MCF 10A (cell line): ENCODE results near the gene SMIM10L2A. TPM values are rescaled to one million over a fixed set of nuclear protein-coding genes. Genes with fewer than 3 reads are reported as not detected.

Experiments used
- BruUV-seq: library from RNA; stranded (reverse); fragments of 400-500 nt; replicated peaks from 2 replicates; lab custom pipeline; 2021; lab: Mats Ljungman, UMichigan
- CTCF ChIA-PET: fragments of 300-600 bp; sonication (Branson Sonifier 250); formaldehyde crosslinking; extraction: SDS; loops from one replicate; lab custom pipeline; 2021; ENCODE audit warnings: antibody characterized with exemption, inconsistent platforms; lab: Yijun Ruan, JAX
- POLR2A ChIA-PET: fragments of 300-600, 350-650 bp; sonication (Branson Sonifier 250); formaldehyde crosslinking; extraction: SDS; loops from one replicate; lab custom pipeline; 2020; ENCODE audit warnings: antibody characterized with exemption, inconsistent platforms; lab: Yijun Ruan, JAX
- DNase-seq: peaks from one replicate; pipeline ENCODE4 v3.0.0-alpha.2; 2018; ENCODE audit not compliant: unreplicated experiment
- H3K27ac Mint-ChIP-seq: one replicate; pipeline ENCODE4 v1.8.0; 2022; ENCODE audit warnings: mild to moderate bottlenecking, low read depth, mixed read lengths; ENCODE audit not compliant: unreplicated experiment
- H3K27me3 Mint-ChIP-seq: one replicate; pipeline ENCODE4 v1.8.0; 2022; ENCODE audit warnings: mixed read lengths; ENCODE audit not compliant: insufficient read depth, unreplicated experiment
- H3K36me3 Mint-ChIP-seq: one replicate; pipeline ENCODE4 v1.8.0; 2022; ENCODE audit warnings: mild to moderate bottlenecking, moderate library complexity, mixed read lengths; ENCODE audit not compliant: insufficient read depth, unreplicated experiment
- H3K4me1 Mint-ChIP-seq: one replicate; pipeline ENCODE4 v1.8.0; 2022; ENCODE audit warnings: mixed read lengths; ENCODE audit not compliant: insufficient read depth, unreplicated experiment
- H3K4me3 Mint-ChIP-seq: one replicate; pipeline ENCODE4 v1.8.0; 2022; ENCODE audit warnings: mild to moderate bottlenecking, moderate library complexity, mixed read lengths; ENCODE audit not compliant: unreplicated experiment
- H3K9me3 Mint-ChIP-seq: one replicate; pipeline ENCODE4 v1.8.0; 2022; ENCODE audit warnings: mixed read lengths; ENCODE audit not compliant: unreplicated experiment
- intact Hi-C: fragments of 100-400 bp; cut with micrococcal nuclease; formaldehyde crosslinking; loops from 2 replicates; pipeline ENCODE4 v1.14.1; 2022
- total RNA-seq: library from RNA; stranded (reverse); gene quantifications from 2 replicates; pipeline ENCODE4 v1.2.3, GENCODE V29; 2022
- TF ChIP-seq, protein P1 (sequence below): fragments of 200-600 bp; IDR thresholded peaks from one replicate; pipeline ENCODE4 v1.8.0; 2022; ENCODE audit warnings: antibody characterized with exemption, mild to moderate bottlenecking; ENCODE audit not compliant: unreplicated experiment

The SMIM10L2A gene
- total RNA-seq, 1 experiment from 2014 or later: 0.16 TPM

DNA sequence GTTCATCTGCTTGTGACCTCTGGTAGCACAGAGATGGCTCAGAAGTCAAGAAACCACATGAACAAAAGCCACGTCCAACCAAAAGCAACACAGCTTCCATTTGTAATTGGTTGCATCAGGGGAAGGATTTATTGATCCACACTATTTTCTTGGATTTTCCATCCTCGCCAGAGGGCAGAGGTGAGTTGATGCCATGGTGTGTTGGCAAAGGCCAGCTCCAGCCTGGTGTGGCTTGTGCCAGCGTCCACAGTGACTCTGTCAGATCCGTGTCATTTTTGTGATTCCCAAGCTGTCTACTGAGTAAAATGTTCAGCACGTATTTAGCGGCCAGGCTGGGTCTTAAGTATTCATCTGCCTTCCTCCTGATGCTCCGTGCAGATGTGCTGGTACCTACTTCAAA is 30.0 kb upstream of the SMIM10L2A start:
- peaks cover 13% of the 10 kb centered on the region for H3K4me1 Mint-ChIP-seq
- TF ChIP-seq, protein P1, sequence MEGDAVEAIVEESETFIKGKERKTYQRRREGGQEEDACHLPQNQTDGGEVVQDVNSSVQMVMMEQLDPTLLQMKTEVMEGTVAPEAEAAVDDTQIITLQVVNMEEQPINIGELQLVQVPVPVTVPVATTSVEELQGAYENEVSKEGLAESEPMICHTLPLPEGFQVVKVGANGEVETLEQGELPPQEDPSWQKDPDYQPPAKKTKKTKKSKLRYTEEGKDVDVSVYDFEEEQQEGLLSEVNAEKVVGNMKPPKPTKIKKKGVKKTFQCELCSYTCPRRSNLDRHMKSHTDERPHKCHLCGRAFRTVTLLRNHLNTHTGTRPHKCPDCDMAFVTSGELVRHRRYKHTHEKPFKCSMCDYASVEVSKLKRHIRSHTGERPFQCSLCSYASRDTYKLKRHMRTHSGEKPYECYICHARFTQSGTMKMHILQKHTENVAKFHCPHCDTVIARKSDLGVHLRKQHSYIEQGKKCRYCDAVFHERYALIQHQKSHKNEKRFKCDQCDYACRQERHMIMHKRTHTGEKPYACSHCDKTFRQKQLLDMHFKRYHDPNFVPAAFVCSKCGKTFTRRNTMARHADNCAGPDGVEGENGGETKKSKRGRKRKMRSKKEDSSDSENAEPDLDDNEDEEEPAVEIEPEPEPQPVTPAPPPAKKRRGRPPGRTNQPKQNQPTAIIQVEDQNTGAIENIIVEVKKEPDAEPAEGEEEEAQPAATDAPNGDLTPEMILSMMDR: no peak
- POLR2A ChIA-PET: no interaction called here
- no peak for DNase-seq
- no TSS peak for BruUV-seq
- CTCF ChIA-PET: no interaction called here
- no peak overlapping the region for H3K4me3 Mint-ChIP-seq
- no peaks in the 10 kb centered on the region for H3K9me3 Mint-ChIP-seq
- no peak overlapping the region for H3K27ac Mint-ChIP-seq
- no peaks in the 10 kb centered on the region for H3K36me3 Mint-ChIP-seq
- intact Hi-C loops: no loop called here
- H3K27me3 Mint-ChIP-seq: no peaks in the 10 kb centered on the region

DNA sequence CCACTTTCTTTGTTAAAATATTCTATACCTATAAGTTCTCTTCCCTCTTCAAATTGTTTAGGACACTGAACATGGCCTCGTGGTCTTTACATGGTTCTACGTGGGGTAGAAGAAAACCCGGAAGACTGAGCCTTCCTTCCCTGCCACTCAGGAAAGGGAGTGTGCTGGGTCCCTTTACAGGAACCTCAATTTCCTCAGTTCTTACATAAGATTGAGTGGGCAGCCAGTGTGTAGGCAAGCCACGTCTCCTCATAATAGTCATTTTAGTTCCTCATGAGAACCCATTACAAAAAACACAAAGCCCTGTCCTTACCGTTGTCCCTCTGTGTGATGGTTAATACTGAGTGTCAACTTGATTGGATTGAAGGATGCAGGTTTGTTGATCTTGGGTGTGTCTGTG is 28.7 kb upstream of the SMIM10L2A start:
- ChIA-PET CTCF (no interaction called here), POLR2A (no interaction called here)
- BruUV-seq: no TSS peak
- no peak for DNase-seq
- H3K36me3 Mint-ChIP-seq: no peaks in the 10 kb centered on the region
- H3K27ac Mint-ChIP-seq: no peak overlapping the region
- H3K4me3 Mint-ChIP-seq: no peak overlapping the region
- intact Hi-C loops: no loop called here
- TF ChIP-seq, protein P1: no peak
- no peaks in the 10 kb centered on the region for H3K27me3 Mint-ChIP-seq
- peaks cover 14% of the 10 kb centered on the region for H3K4me1 Mint-ChIP-seq
- H3K9me3 Mint-ChIP-seq: no peaks in the 10 kb centered on the region

DNA sequence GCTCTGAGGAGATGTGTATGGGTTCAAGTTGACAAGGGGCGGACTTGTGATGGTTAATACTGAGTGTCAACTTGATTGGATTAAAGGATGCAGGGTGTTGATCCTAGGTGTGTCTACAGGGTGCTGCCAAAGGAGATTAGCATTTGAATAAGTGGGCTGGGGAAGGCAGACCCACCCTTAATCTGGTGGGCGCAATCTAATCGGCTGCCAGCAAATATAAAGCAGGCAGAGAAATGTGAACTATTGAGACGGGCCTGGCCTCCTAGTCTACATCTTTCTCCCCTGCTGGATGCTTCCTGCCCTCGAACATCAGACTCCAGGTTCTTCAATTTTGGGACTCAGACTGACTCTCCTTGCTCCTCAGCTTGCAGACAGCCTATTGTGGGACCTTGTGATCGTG is 26.7 kb upstream of the SMIM10L2A start:
- ChIA-PET CTCF (no interaction called here), POLR2A (interaction anchor here (0.6 kb wide), 1 partner anchor 34 kb away, joined by 4 read pairs; no protein-coding TSS in a partner anchor)
- Mint-ChIP-seq H3K4me1 (peaks cover 6% of the 10 kb centered on the region), H3K9me3 (no peaks in the 10 kb centered on the region), H3K27me3 (no peaks in the 10 kb centered on the region), H3K36me3 (no peaks in the 10 kb centered on the region), H3K4me3 (no peak overlapping the region), H3K27ac (no peak overlapping the region)
- DNase-seq: no peak
- intact Hi-C loops: no loop called here
- TF ChIP-seq, protein P1: no peak
- BruUV-seq: no TSS peak

DNA sequence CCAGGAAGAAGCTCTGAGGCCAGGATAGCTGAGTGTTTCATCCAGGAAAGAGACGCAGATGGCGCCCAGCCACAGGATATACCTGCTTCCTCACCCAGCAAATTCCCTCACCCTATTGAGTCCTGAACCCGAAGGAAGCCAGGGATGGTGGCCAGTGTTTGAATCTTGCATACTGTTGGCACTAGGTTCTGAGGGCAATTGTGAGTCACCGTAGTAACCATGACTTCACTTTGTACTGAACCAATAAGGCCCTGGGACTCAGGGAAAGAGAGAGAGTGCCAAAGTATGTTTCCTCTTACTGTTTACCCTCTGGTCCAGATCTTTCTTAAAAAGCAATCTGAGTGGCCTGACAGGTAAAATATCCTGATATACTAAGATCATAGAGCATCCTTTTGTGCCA is 25.6 kb upstream of the SMIM10L2A start:
- intact Hi-C loops: loop anchor here (1.0 kb wide), 1 partner anchor 16 kb away; no protein-coding TSS in a partner anchor
- no peaks in the 10 kb centered on the region for H3K36me3 Mint-ChIP-seq
- POLR2A ChIA-PET: no interaction called here
- peaks cover 3% of the 10 kb centered on the region for H3K27me3 Mint-ChIP-seq
- H3K4me1 Mint-ChIP-seq: peaks cover 6% of the 10 kb centered on the region
- no TSS peak for BruUV-seq
- no peak overlapping the region for H3K4me3 Mint-ChIP-seq
- no peak overlapping the region for H3K27ac Mint-ChIP-seq
- no peaks in the 10 kb centered on the region for H3K9me3 Mint-ChIP-seq
- peak; percentile 57 for DNase-seq
- TF ChIP-seq, protein P1: no peak
- CTCF ChIA-PET: interaction anchor here (0.6 kb wide), 1 partner anchor 24 kb away, joined by 4 read pairs; no protein-coding TSS in a partner anchor
